GM12891 (cell line): ENCODE measurements around the gene ARHGAP26.

Source experiments
- POLR2A ChIP-seq: IDR thresholded peaks from 2 replicates; pipeline ENCODE4 v1.6.1; 2011; ENCODE audit warnings: low read depth, low read length, control low read depth
- POLR2AphosphoS5 ChIP-seq: IDR thresholded peaks from 2 replicates; pipeline ENCODE4 v1.6.1; 2011; ENCODE audit warnings: low read depth, low read length, control low read depth
- SPI1 ChIP-seq: IDR thresholded peaks from 2 replicates; pipeline ENCODE4 v1.6.1; 2011; ENCODE audit warnings: low read depth, low read length, control low read depth

DNA sequence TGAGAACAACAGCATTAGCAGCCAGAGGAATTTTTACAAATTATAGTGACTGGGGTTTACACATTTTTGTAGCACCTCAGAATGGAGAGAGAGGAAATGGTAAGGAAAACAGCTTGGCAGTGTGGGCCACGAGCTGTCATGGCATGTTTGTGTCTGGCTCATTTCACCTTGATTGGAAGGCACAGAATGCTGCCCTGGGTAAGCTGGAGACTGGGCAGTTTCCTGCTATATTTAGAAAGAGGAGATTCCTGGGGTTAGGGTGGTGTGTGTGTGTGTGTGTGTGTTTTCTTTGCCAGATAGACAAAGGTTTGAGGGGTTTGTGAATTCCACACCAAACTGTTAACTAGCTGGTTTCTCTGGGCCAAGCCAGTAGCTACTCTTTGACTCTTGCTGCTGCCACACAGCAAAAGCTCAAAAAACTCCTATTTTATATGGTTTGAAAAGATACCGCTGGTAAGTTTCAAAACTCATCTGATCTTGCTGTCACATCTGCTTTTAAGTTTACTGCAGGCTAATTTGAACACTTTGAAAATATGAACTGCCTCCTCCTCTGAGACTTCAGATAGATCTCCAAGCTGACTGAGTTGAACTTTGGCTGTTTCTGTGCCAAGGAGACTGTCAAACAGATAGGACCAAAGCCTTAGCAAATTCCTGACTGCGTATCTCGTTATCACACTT, 9.1 kb downstream of the ARHGAP26 start:
- TF ChIP-seq POLR2AphosphoS5 (no peak), POLR2A (no peak), SPI1 (no peak)
